PC-9 (cell line): ENCODE measurements around the gene LGALS9. TPM values are rescaled to one million over a fixed set of nuclear protein-coding genes. Genes with fewer than 3 reads are reported as not detected.

ENCODE experiments used
- BruUV-seq: library from RNA; stranded (reverse); fragments of 400-500 nt; replicated peaks from 2 replicates; lab custom pipeline; 2021; lab: Mats Ljungman, UMichigan
- CTCF ChIA-PET: fragments of 300-600 bp; sonication (Branson Sonifier 250); formaldehyde crosslinking; loops from one replicate; lab custom pipeline; 2022; ENCODE audit warnings: antibody characterized with exemption; lab: Charles Lee
- POLR2A ChIA-PET: fragments of 300-600 bp; sonication (Branson Sonifier 250); formaldehyde crosslinking; loops from one replicate; lab custom pipeline; 2022; ENCODE audit warnings: antibody characterized with exemption; ENCODE audit not compliant: unreplicated experiment; lab: Charles Lee
- DNase-seq, 2 experiments: peaks; one replicate each; pipeline versions ENCODE4 v3.0.0 to v3.0.0-alpha.2; 2015 to 2022; ENCODE audit warnings: mixed read lengths in 1 of 2
- H2AFZ ChIP-seq: fragments of 200-600 bp; sonication (generic); 2 replicates; pipeline ENCODE4 v1.8.1; 2017; ENCODE audit warnings: antibody characterized with exemption
- H3F3A ChIP-seq: fragments of 200-600 bp; sonication (generic); 2 replicates; pipeline ENCODE4 v1.8.1; 2017; ENCODE audit warnings: antibody characterized with exemption, mild to moderate bottlenecking, low read depth; ENCODE audit not compliant: insufficient read depth
- H3K27ac ChIP-seq: fragments of 200-600 bp; sonication (generic); 2 replicates; pipeline ENCODE4 v1.6.1; 2016; ENCODE audit warnings: mixed run types
- H3K27me3 ChIP-seq: fragments of 200-600 bp; sonication (generic); 2 replicates; pipeline ENCODE4 v1.6.1; 2016; ENCODE audit warnings: low read depth, mixed run types; ENCODE audit not compliant: insufficient read depth
- H3K36me3 ChIP-seq: fragments of 200-600 bp; sonication (generic); 2 replicates; pipeline ENCODE4 v1.6.1; 2016; ENCODE audit warnings: low read depth, mixed run types
- H3K4me1 ChIP-seq: fragments of 200-600 bp; sonication (generic); replicated peaks from 2 replicates; pipeline ENCODE4 v1.6.1; 2016; ENCODE audit warnings: mixed run types; ENCODE audit not compliant: insufficient read depth
- H3K4me2 ChIP-seq: fragments of 200-600 bp; sonication (generic); 2 replicates; pipeline ENCODE4 v1.6.1; 2017; ENCODE audit warnings: mixed run types
- H3K4me3 ChIP-seq: fragments of 200-600 bp; sonication (generic); 2 replicates; pipeline ENCODE4 v1.6.1; 2016; ENCODE audit warnings: mixed run types
- H3K79me2 ChIP-seq: fragments of 200-600 bp; sonication (generic); 2 replicates; pipeline ENCODE4 v1.6.1; 2017; ENCODE audit warnings: low read depth, mixed run types
- H3K9me2 ChIP-seq: fragments of 200-600 bp; sonication (generic); 2 replicates; pipeline ENCODE4 v1.8.1; 2017; ENCODE audit warnings: mild to moderate bottlenecking; ENCODE audit not compliant: insufficient read depth
- H3K9me3 ChIP-seq: fragments of 200-600 bp; sonication (generic); 2 replicates; pipeline ENCODE4 v1.8.1; 2016; ENCODE audit warnings: low read depth; ENCODE audit not compliant: insufficient read depth
- H4K20me1 ChIP-seq: fragments of 200-600 bp; sonication (generic); 2 replicates; pipeline ENCODE4 v1.8.1; 2017; ENCODE audit not compliant: insufficient read depth
- CTCF ChIP-seq: fragments of 200-600 bp; sonication (generic); conservative IDR thresholded peaks from 2 replicates; pipeline ENCODE4 v1.6.1; 2017; ENCODE audit warnings: mixed run types, antibody characterized with exemption, mild to moderate bottlenecking, moderate library complexity
- EZH2 ChIP-seq: fragments of 200-600 bp; sonication (generic); IDR thresholded peaks from 2 replicates; pipeline ENCODE4 v1.8.0; 2017; ENCODE audit warnings: antibody characterized with exemption, low read depth
- intact Hi-C: fragments of 100-400 bp; cut with micrococcal nuclease; formaldehyde crosslinking; loops from one replicate; pipeline ENCODE4 v1.10.0; 2022; ENCODE audit not compliant: unreplicated experiment
- total RNA-seq: library from RNA; stranded (reverse); gene quantifications from 2 replicates; pipeline ENCODE4 v1.2.3, GENCODE V29; 2021

LGALS9 gene
- total RNA-seq, 1 experiment from 2014 or later: 14.5 TPM

GRCh38 chr17:27598337-27599050 is 32.5 kb upstream of the LGALS9 start:
- no peaks in the 10 kb centered on the region for H3K9me3 ChIP-seq
- no peaks in the 10 kb centered on the region for H3K27me3 ChIP-seq
- no peak overlapping the region for H3K4me2 ChIP-seq
- DNase-seq: no peak
- TF ChIP-seq CTCF: no peak
- no peak for TF ChIP-seq EZH2
- POLR2A ChIA-PET: no interaction called here
- intact Hi-C loops: no loop called here
- H3K9me2 ChIP-seq: no peaks in the 10 kb centered on the region
- no peaks in the 10 kb centered on the region for H3K4me1 ChIP-seq
- H3K79me2 ChIP-seq: no peaks in the 10 kb centered on the region
- no peak overlapping the region for H3K4me3 ChIP-seq
- no peaks in the 10 kb centered on the region for H3F3A ChIP-seq
- no peak overlapping the region for H2AFZ ChIP-seq
- no peaks in the 10 kb centered on the region for H3K36me3 ChIP-seq
- BruUV-seq: no TSS peak
- H3K27ac ChIP-seq: no peak overlapping the region
- CTCF ChIA-PET: interaction anchor here (1.7 kb wide), 1 partner anchor 361 kb away, joined by 9 read pairs; no protein-coding TSS in a partner anchor
- H4K20me1 ChIP-seq: no peaks in the 10 kb centered on the region

DNA sequence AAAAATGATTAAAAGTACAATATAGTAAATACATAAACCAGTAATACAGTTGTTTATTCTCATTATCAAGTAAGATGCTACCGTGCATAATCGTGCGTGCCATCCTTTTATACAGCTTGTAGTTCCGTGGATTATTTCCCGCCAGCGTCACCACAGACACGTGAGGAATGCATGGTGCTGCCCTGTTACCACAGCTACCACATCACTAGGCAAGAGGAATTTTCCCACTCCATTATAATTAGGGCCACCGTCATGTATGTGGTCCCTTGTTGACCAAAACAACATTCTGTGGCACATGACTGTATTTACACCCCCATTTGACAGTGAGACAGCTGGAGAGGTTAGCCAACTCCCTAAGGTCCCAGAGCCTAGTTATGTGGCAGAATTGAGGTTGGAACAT is 30.5 kb upstream of the LGALS9 start:
- H3F3A ChIP-seq: peaks cover 4% of the 10 kb centered on the region; the same call in 1 of the 2 replicates
- ChIA-PET CTCF (interaction anchor here (1.2 to 1.7 kb wide), 5 partner anchors 106 to 363 kb away, joined by 3 to 11 read pairs (median 6); no protein-coding TSS in a partner anchor), POLR2A (no interaction called here)
- no TSS peak for BruUV-seq
- H3K9me2 ChIP-seq: no peaks in the 10 kb centered on the region
- H3K4me2 ChIP-seq: no peak overlapping the region
- H3K4me1 ChIP-seq: peaks cover 11% of the 10 kb centered on the region
- H3K27ac ChIP-seq: no peak overlapping the region
- TF ChIP-seq CTCF: no peak
- no peak for TF ChIP-seq EZH2
- DNase-seq: no peak
- H3K79me2 ChIP-seq: no peaks in the 10 kb centered on the region
- H3K4me3 ChIP-seq: no peak overlapping the region
- no peaks in the 10 kb centered on the region for H3K27me3 ChIP-seq
- no peaks in the 10 kb centered on the region for H3K9me3 ChIP-seq
- no peaks in the 10 kb centered on the region for H4K20me1 ChIP-seq
- intact Hi-C loops: loop anchor here (1.0 to 5.0 kb wide), 5 partner anchors 106 to 364 kb away; no protein-coding TSS in a partner anchor
- H3K36me3 ChIP-seq: no peaks in the 10 kb centered on the region
- H2AFZ ChIP-seq: no peak overlapping the region

DNA sequence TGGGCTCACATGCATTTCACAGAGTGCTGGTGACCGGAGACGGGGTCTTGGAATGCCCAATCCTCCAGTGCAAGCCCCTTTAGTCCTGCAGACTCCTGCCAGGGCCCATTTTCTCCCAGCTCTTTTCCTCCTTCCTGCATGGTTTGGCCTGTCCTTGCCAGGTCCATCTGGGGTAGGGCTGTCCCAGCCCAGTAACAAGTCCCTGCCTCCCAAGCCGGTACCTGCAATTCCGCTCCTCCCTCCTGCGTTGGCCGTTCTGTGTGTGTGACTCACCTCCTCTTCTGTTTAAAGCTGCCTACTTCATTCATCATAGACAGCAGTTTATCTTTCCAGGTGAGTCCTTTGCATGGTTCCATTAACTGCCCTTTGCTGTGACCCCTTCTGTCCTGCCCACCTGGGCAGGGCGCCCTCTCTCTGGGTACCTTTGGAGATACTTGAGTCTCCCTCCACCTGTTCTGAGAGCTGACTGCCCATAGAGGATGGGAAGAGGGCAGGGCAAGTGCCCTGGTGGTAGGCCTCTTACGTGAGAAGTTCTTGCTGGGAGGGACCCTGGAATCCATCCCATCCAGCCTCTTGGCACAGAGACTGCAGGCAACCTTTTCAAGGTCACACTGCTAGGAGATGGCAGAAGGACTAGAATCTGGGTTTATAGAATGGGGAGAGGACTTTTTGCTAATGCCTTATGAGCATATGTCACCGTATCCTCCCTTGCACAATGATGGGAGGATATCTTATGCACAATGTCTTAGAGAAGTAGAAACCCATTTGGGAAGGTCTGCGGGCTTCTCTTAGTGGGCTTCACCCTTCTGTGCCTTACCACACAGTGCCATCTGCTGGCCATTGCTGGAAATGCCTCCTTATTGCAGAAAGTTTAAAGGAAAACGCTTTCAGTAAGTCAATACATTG is 29.7 kb upstream of the LGALS9 start:
- intact Hi-C loops: loop anchor here (1.0 to 5.0 kb wide), 3 partner anchors 269 to 404 kb away; no protein-coding TSS in a partner anchor
- no peak overlapping the region for H3K4me2 ChIP-seq
- no peaks in the 10 kb centered on the region for H3K27me3 ChIP-seq
- H3K4me1 ChIP-seq: peaks cover 11% of the 10 kb centered on the region
- H3K27ac ChIP-seq: no peak overlapping the region
- no TSS peak for BruUV-seq
- no peaks in the 10 kb centered on the region for H4K20me1 ChIP-seq
- ChIA-PET CTCF (interaction anchor here (0.6 to 1.3 kb wide), 3 partner anchors 247 to 364 kb away, joined by 3 read pairs; no protein-coding TSS in a partner anchor), POLR2A (no interaction called here)
- H3K4me3 ChIP-seq: no peak overlapping the region
- TF ChIP-seq EZH2: no peak
- TF ChIP-seq CTCF: peak; percentile 96
- no peaks in the 10 kb centered on the region for H3K79me2 ChIP-seq
- peak in 1 of 2 experiments; percentile 65 for DNase-seq
- no peaks in the 10 kb centered on the region for H3K9me2 ChIP-seq
- H3F3A ChIP-seq: peaks cover 4% of the 10 kb centered on the region; the same call in 1 of the 2 replicates
- no peaks in the 10 kb centered on the region for H3K9me3 ChIP-seq
- no peaks in the 10 kb centered on the region for H3K36me3 ChIP-seq
- no peak overlapping the region for H2AFZ ChIP-seq
